Panc1 (cell line): ENCODE results near the gene PARP3. TPM values are rescaled to one million over a fixed set of nuclear protein-coding genes. Genes with fewer than 3 reads are reported as not detected.

Experiments
- ATAC-seq: fragments of 200-7000 bp; cut with Tn5 transposase; 2 replicates; pipeline ENCODE4 v1.9.1; 2020; ENCODE audit warnings: mild to moderate bottlenecking, moderate library complexity
- BruUV-seq: library from RNA; stranded (reverse); fragments of 400-500 nt; replicated peaks from 2 replicates; lab custom pipeline; 2021; lab: Mats Ljungman, UMichigan
- CTCF ChIA-PET: fragments of 300-600 bp; sonication (Branson Sonifier 250); formaldehyde crosslinking; loops from one replicate; lab custom pipeline; 2022; ENCODE audit warnings: antibody characterized with exemption; lab: Charles Lee
- POLR2A ChIA-PET: fragments of 300-600 bp; sonication (Branson Sonifier 250); formaldehyde crosslinking; loops from one replicate; lab custom pipeline; 2022; ENCODE audit warnings: antibody characterized with exemption; lab: Charles Lee
- DNase-seq: peaks from one replicate; pipeline ENCODE4 v3.0.0-alpha.2; 2010; ENCODE audit warnings: low read depth, low spot score
- H3K27ac ChIP-seq: 2 replicates; pipeline ENCODE4 v1.5.1; 2011; ENCODE audit warnings: mild to moderate bottlenecking, low read length, inconsistent platforms
- H3K27me3 ChIP-seq: fragments of 200-500 bp; sonication (Bioruptor generic); 2 replicates; pipeline ENCODE4 v1.6.0; 2014; ENCODE audit warnings: low read length, inconsistent platforms; ENCODE audit not compliant: control insufficient read depth, insufficient read depth
- H3K36me3 ChIP-seq: fragments of 200-500 bp; sonication (Bioruptor generic); 2 replicates; pipeline ENCODE4 v1.5.1; 2014; ENCODE audit warnings: inconsistent platforms, mild to moderate bottlenecking, low read length, moderate library complexity; ENCODE audit not compliant: control insufficient read depth, insufficient read depth
- H3K4me1 ChIP-seq: 2 replicates; pipeline ENCODE4 v1.5.1; 2011; ENCODE audit warnings: inconsistent platforms, mild to moderate bottlenecking, low read length, moderate library complexity; ENCODE audit not compliant: control insufficient read depth, insufficient read depth
- H3K4me3 ChIP-seq, 2 experiments: 2 replicates each; pipeline ENCODE4 v1.5.1; 2011 to 2012; ENCODE audit warnings: low read depth in 2 of 2, low read length in 2 of 2, mild to moderate bottlenecking in 2 of 2, inconsistent platforms in 1 of 2, moderate library complexity in 1 of 2
- H3K9me3 ChIP-seq: fragments of 200-500 bp; sonication (Bioruptor generic); 2 replicates; pipeline ENCODE4 v1.5.1; 2014; ENCODE audit warnings: low read depth, mild to moderate bottlenecking, inconsistent platforms, low read length, moderate library complexity; ENCODE audit not compliant: control insufficient read depth, insufficient read depth
- POLR2AphosphoS5 ChIP-seq: IDR thresholded peaks from 2 replicates; pipeline ENCODE4 v1.6.1; 2012; ENCODE audit warnings: mild to moderate bottlenecking, low read depth, low read length, moderate library complexity
- REST ChIP-seq, 2 experiments: IDR thresholded peaks; 2 replicates each; pipeline ENCODE4 v1.6.1; 2011 to 2012; ENCODE audit warnings: low read depth in 2 of 2, control low read depth in 1 of 2, low read length in 1 of 2, mild to moderate bottlenecking in 1 of 2, moderate library complexity in 1 of 2; ENCODE audit not compliant: insufficient read depth in 1 of 2
- SIN3A ChIP-seq: IDR thresholded peaks from 2 replicates; pipeline ENCODE4 v1.6.1; 2012; ENCODE audit warnings: low read depth, mild to moderate bottlenecking, low read length, moderate library complexity, borderline replicate concordance; ENCODE audit not compliant: insufficient read depth
- TCF7L2 ChIP-seq: IDR thresholded peaks from 2 replicates; pipeline ENCODE4 v1.6.1; 2011; ENCODE audit warnings: mild to moderate bottlenecking, low read depth, low read length, inconsistent platforms
- in situ Hi-C: cut with HindIII; loops from 2 replicates; pipeline ENCODE4 v1.10.0; 2016; ENCODE audit warnings: low sequenced_read_pairs, low pct_unique_long_range_greater_than_20kb
- intact Hi-C: fragments of 100-400 bp; cut with micrococcal nuclease; formaldehyde crosslinking; loops from one replicate; pipeline ENCODE4 v1.10.0; 2022; ENCODE audit not compliant: unreplicated experiment
- total RNA-seq: library from RNA; stranded (reverse); gene quantifications from one replicate; pipeline ENCODE4 v1.2.1, GENCODE V29; 2021; ENCODE audit not compliant: unreplicated experiment
- TF ChIP-seq, protein P1 (sequence below): fragments of 450-650 bp; IDR thresholded peaks from 2 replicates; pipeline ENCODE4 v1.5.1; 2017; ENCODE audit warnings: mild to moderate bottlenecking

Gene PARP3
- total RNA-seq, 1 experiment from 2014 or later, result 16.1 TPM

DNA sequence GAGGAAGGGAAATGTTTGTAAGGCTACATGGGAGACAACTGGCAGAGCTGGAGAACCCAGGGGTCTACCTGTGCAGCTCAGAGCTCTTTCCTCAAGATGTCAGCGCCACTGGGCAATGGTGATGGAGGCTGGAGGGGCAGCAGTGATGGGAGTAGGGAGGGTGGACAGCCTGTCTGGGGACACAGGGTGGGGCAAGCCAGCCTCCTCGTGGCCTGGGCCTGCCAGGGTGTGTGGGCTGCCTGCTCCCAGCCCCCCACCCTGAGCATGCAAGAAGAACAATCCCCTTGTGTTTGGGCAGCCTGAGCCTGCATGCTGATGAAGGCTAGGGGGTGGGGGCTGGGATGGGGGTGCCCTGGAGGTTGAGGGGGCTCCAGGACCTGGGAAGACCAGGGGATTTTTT lies 23.9 kb downstream of the PARP3 start:
- no peak for TF ChIP-seq SIN3A
- TF ChIP-seq POLR2AphosphoS5, result no peak
- TF ChIP-seq TCF7L2, result no peak
- TF ChIP-seq, protein P1, sequence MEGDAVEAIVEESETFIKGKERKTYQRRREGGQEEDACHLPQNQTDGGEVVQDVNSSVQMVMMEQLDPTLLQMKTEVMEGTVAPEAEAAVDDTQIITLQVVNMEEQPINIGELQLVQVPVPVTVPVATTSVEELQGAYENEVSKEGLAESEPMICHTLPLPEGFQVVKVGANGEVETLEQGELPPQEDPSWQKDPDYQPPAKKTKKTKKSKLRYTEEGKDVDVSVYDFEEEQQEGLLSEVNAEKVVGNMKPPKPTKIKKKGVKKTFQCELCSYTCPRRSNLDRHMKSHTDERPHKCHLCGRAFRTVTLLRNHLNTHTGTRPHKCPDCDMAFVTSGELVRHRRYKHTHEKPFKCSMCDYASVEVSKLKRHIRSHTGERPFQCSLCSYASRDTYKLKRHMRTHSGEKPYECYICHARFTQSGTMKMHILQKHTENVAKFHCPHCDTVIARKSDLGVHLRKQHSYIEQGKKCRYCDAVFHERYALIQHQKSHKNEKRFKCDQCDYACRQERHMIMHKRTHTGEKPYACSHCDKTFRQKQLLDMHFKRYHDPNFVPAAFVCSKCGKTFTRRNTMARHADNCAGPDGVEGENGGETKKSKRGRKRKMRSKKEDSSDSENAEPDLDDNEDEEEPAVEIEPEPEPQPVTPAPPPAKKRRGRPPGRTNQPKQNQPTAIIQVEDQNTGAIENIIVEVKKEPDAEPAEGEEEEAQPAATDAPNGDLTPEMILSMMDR, result no peak
- no peak for TF ChIP-seq REST (IDR thresholded peaks at IDR 0.05; ENCODE audit: insufficient read depth in 1 of 2, low read depth in 2 of 2, low read length in 1 of 2)
- no peak for DNase-seq
- ChIA-PET CTCF (no interaction called here), POLR2A (no interaction called here)
- Histone ChIP-seq H3K9me3 (no peaks in the 10 kb centered on the region), H3K4me3 (peak overlapping the region in 1 of 2 experiments; percentile 71; a peak in 1 of 4 replicates), H3K27ac (no peak overlapping the region), H3K27me3 (no peaks in the 10 kb centered on the region), H3K4me1 (peaks cover 12% of the 10 kb centered on the region), H3K36me3 (no peaks in the 10 kb centered on the region)
- intact Hi-C loops (no loop called here), in situ Hi-C loops (no loop called here)
- no TSS peak for BruUV-seq
- ATAC-seq, result no peak

- ATAC-seq (no peak), DNase-seq (no peak)
- in situ Hi-C loops (no loop called here), intact Hi-C loops (no loop called here)
- Histone ChIP-seq H3K4me1 (peaks cover 12% of the 10 kb centered on the region), H3K27ac (peak overlapping the region; percentile 69), H3K36me3 (no peaks in the 10 kb centered on the region), H3K4me3 (peak overlapping the region; percentile 58 to 71), H3K9me3 (no peaks in the 10 kb centered on the region), H3K27me3 (no peaks in the 10 kb centered on the region)
- CTCF ChIA-PET, result no interaction called here
- no TSS peak for BruUV-seq
- no peak for TF ChIP-seq REST (IDR thresholded peaks at IDR 0.05; ENCODE audit: insufficient read depth in 1 of 2, low read depth in 2 of 2, low read length in 1 of 2)
- TF ChIP-seq POLR2AphosphoS5, result no peak
- TF ChIP-seq, protein P1, result no peak
- no peak for TF ChIP-seq SIN3A
- TF ChIP-seq TCF7L2, result no peak
- POLR2A ChIA-PET, result no interaction called here
These were observed 24.3 kb downstream of the PARP3 start for GRCh38 chr3:51966486-51966885.
